Measurements from ENCODE around the gene SSNA1. TPM values are rescaled to one million over a fixed set of nuclear protein-coding genes. Genes with fewer than 3 reads are reported as not detected.

SSNA1 gene
- total and polyA plus RNA-seq, 9 of the 15 experiments (the other 6 are each of a cell fraction or from before 2014, with no cell fraction given) = 1.9 to 130 (median 57.1) TPM

DNA sequence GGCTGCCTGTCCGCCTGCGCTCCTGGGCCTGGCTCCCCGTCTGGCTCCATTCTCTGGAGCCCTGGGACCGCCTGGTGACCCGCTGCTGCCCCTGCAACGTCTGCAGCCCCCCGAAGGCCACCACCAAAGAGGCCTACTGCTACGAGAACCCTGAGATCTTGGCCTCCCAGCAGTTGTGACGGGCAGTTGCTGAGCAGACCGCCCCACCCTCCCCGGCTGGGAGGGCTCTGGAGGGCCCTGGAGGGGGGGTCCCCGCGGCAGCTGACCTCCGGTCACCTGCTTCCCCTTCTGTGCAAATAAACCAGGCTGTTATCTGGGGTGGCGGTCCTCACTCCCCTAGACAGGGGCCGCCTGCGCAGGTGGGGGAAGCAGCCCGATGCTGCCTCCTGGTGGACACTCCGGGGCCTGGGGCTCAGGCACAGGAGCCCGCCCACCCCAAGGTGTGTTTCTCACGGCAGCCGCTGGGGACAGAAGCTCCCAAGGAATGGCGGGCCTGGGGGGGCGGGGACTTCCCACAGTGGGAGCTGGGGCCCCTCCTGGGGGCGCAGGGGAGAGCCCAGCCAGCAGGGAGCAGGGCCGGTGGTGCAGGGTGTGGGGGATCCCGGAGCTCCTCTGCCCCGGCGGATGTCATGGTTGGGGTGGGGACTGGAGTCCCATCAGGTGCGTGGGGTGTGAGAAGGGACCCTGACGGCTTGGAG lies 47.9 kb downstream of the SSNA1 start (continued):
- TF ChIP-seq, protein P1, sequence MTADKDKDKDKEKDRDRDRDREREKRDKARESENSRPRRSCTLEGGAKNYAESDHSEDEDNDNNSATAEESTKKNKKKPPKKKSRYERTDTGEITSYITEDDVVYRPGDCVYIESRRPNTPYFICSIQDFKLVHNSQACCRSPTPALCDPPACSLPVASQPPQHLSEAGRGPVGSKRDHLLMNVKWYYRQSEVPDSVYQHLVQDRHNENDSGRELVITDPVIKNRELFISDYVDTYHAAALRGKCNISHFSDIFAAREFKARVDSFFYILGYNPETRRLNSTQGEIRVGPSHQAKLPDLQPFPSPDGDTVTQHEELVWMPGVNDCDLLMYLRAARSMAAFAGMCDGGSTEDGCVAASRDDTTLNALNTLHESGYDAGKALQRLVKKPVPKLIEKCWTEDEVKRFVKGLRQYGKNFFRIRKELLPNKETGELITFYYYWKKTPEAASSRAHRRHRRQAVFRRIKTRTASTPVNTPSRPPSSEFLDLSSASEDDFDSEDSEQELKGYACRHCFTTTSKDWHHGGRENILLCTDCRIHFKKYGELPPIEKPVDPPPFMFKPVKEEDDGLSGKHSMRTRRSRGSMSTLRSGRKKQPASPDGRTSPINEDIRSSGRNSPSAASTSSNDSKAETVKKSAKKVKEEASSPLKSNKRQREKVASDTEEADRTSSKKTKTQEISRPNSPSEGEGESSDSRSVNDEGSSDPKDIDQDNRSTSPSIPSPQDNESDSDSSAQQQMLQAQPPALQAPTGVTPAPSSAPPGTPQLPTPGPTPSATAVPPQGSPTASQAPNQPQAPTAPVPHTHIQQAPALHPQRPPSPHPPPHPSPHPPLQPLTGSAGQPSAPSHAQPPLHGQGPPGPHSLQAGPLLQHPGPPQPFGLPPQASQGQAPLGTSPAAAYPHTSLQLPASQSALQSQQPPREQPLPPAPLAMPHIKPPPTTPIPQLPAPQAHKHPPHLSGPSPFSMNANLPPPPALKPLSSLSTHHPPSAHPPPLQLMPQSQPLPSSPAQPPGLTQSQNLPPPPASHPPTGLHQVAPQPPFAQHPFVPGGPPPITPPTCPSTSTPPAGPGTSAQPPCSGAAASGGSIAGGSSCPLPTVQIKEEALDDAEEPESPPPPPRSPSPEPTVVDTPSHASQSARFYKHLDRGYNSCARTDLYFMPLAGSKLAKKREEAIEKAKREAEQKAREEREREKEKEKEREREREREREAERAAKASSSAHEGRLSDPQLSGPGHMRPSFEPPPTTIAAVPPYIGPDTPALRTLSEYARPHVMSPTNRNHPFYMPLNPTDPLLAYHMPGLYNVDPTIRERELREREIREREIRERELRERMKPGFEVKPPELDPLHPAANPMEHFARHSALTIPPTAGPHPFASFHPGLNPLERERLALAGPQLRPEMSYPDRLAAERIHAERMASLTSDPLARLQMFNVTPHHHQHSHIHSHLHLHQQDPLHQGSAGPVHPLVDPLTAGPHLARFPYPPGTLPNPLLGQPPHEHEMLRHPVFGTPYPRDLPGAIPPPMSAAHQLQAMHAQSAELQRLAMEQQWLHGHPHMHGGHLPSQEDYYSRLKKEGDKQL (CRISPR knock-in tag; IDR thresholded peaks at IDR 0.05; ENCODE audit: borderline replicate concordance) = 0 out of 2 replicates have a peak, but pooled peaks have one; percentile 32
- TF ChIP-seq ZNF668 (CRISPR knock-in tag; IDR thresholded peaks at IDR 0.05) (no peak), PTRF (tag; IDR thresholded peaks at IDR 0.05) (no peak), NCOA1 (IDR thresholded peaks at IDR 0.05; ENCODE audit: low read depth) (no peak), MYC (IDR thresholded peaks at IDR 0.05; ENCODE audit: low read depth, low read length) (peak; percentile 72), MYC (CRISPR knock-in tag; IDR thresholded peaks at IDR 0.05; ENCODE audit: borderline replicate concordance, low read depth) (no peak), ZKSCAN3 (CRISPR knock-in tag; IDR thresholded peaks at IDR 0.05) (no peak), POU5F1 (IDR thresholded peaks at IDR 0.05; ENCODE audit: borderline replicate concordance, low read depth, low read length, partially characterized antibody) (peak; percentile 53), OTX1 (CRISPR knock-in tag; IDR thresholded peaks at IDR 0.05) (no peak)
- TF ChIP-seq, protein P2, sequence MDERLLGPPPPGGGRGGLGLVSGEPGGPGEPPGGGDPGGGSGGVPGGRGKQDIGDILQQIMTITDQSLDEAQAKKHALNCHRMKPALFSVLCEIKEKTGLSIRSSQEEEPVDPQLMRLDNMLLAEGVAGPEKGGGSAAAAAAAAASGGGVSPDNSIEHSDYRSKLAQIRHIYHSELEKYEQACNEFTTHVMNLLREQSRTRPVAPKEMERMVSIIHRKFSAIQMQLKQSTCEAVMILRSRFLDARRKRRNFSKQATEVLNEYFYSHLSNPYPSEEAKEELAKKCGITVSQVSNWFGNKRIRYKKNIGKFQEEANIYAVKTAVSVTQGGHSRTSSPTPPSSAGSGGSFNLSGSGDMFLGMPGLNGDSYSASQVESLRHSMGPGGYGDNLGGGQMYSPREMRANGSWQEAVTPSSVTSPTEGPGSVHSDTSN (CRISPR knock-in tag; IDR thresholded peaks at IDR 0.05; ENCODE audit: low read depth) = no peak
- TF ChIP-seq, protein P2 (tag; conservative IDR thresholded peaks at IDR 0.05; ENCODE audit: low read depth) = no peak
- TF ChIP-seq, protein P3, sequence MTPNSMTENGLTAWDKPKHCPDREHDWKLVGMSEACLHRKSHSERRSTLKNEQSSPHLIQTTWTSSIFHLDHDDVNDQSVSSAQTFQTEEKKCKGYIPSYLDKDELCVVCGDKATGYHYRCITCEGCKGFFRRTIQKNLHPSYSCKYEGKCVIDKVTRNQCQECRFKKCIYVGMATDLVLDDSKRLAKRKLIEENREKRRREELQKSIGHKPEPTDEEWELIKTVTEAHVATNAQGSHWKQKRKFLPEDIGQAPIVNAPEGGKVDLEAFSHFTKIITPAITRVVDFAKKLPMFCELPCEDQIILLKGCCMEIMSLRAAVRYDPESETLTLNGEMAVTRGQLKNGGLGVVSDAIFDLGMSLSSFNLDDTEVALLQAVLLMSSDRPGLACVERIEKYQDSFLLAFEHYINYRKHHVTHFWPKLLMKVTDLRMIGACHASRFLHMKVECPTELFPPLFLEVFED (CRISPR knock-in tag; conservative IDR thresholded peaks at IDR 0.05) = no peak
- TF ChIP-seq, protein P4, sequence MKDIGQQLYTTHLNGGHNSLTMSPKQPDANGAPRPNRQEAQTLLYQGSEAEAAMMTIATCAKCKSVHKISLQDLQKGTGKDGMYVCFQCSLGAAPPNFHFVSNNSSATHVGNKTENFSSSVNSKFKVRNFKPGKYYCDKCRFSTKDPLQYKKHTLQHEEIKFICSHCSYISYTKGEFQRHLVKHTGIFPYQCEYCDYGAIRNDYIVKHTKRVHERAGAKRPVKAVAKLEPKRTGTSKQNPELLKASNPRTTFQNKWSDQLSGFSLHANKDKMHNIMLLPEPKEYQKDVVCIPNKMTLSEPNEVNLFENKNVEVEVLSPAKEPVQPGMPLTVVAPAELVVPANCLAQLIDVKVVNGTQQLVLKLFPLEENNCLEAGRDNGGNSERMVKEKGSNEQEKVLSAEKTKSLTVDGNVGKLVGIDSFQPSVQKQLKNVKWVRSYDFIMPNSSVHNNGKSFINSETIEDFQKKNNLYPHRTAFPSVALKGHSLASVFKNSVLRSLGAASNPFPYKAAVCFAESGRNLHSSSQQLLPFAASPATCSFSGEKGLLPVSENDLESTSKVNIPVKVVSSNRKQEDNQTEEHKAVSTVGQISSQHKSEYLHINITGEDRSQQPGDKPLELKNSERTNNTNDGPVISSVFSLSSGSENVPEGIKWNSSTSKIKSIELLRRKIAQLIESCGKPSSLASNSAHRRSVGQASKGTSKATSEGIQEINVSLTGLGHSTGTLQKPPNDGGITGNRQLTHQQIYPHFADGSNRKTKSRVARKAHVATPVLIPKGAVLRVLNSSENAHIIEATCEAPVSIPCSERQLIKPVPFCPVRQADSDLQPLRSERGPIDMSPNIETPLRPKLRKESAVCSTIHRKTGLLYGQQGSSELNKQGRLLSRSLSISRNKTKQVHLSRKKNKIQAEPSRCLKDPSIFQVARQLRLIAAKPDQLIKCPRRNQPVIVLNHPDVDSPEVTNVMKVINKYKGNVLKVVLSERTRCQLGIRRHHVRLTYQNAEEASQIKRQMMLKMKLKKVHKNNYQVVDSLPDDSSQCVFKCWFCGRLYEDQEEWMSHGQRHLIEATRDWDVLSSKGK (CRISPR knock-in tag; IDR thresholded peaks at IDR 0.05) = no peak
